Nucleus accumbens (tissue), 56 donors: ENCODE measurements around the gene COL7A1.
"Not testable (repeated sequence)": the region's sequence is repeated elsewhere in the genome, so short reads cannot be mapped to it uniquely, and the experiment has no call there.

Source experiments
- DNase-seq, 56 donors: peaks; one replicate each; lab custom pipeline; 2025; lab: John Stamatoyannopoulos, UW

The COL7A1 gene

DNA sequence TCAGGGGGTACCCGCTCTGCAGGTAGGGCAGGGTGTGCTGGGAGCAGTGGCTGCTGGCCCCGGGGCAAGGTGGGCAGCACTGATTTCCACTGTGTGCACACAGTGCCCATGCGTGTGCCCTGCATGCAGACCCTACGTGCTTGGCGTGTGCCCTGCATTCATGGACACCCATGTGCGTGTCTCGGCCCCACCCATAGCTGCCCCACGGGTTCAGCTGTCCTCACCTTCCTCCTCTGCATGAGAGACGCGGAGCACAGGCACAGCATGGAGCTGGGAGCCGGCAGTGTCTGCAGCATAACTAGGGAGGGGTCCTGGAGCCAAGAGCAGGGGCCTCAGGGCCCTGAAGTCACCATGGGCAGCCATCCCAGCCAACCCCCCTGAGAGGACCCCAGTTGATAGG lies 29.9 kb downstream of the COL7A1 start:
- no peak for DNase-seq

DNA sequence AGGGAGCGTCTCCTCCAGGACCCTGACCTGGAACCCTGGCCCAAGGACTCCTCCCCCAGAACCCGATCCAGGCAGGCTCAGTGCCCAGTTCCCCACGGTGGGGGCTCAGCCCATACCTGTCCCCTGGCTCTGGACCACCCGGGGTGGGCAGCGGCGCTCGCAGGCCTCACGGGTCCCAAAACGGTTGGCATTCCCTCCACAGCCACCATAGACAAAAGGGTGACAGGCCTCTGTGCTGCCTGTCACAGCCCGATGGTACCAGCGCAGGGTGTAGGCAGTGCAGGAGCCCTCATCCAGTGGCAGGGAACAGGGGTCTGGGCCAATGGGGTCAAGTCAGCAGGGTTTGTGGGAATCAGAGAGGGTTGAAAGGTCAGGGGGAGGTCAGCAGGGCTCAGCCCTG lies 30.5 kb downstream of the COL7A1 start:
- DNase-seq: no peak

DNA sequence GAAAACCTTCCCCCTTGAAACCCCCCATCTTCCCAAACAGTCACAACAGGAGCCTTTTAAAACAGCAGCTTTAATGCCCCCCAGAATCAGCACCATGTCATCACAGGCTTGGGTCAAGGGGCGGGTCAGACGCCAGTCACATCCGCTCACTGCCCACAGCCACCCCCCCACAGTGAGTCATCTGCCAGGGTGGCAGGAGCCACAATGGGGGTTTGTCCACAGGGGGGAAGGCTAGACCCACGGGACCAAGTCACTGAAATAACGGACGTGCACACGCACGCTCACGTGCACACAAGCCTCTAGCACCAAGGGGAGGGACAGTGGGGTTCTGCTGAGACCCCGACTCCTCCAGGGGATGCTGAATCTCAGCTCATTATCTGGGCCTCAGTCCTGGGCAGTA lies 31.1 kb downstream of the COL7A1 start:
- DNase-seq: peak in 49 of 56 donors; percentile 9 to 87 (median 48)

DNA sequence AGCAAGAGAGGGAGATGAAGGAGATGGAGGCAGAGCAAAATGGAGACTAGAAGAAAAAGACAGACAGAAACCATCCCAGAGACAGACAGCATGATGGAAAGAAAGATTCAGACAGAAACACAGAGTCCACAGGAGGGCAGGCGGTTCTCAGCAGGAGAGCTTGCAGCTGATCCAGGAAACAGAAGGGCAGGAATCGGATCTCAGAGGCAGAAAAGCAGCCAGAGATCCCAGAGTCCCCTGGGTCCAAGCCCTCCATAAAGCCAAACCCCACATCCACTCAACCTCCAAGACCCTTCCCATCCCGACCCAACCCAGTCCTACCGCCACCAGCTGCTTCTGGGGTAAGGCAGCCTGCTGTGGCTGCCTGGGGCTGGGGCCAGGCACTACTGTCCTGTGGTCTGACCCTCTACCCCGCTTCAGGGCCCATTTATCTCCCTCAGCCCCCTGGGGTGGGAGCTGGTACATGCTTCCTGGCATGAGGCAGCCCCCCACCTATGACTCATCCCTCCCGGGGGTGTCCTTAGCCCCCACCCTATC lies 31.7 kb downstream of the COL7A1 start, which contains the start of gene UCN2:
Gene UCN2, minus strand, starts transcription at position 400 of the 537 bp plus-strand sequence. CDS start 657 bp downstream, outside the sequence.
- DNase-seq: no peak

DNA sequence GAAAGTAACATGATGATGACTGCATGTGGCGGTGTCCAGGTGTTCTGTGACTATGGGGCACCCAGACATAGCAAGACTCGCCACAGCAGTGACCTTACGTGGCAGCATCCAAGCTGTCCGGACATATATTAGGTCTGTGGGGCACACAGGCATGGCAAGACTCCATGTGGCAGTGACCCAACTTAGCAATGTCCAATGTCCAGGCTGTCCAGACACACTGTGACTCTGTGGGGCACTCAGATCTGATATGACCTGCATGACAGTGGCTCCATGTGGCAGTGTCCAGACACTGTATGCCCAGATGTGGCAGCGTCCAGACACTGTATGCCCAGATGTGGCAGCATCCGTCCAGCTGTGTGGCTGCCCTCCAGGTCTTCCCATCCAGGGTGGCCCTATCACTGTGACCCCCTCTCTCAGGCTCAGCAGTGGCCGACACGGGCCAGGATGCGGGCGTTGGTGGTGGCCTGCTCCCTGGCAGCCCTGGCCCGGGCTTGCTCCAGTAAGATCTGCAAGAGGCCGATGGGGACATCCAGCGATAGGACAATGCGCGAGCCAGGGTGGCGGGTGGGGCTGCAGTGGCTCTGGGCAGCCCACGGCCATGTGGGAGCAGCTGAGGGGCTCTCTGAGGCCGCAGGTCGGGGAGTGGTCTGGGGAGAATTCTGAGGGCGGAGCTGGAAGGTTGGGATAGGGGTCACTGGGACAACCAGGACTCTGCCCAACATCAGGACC lies 32.6 kb downstream of the COL7A1 start:
- no peak for DNase-seq

DNA sequence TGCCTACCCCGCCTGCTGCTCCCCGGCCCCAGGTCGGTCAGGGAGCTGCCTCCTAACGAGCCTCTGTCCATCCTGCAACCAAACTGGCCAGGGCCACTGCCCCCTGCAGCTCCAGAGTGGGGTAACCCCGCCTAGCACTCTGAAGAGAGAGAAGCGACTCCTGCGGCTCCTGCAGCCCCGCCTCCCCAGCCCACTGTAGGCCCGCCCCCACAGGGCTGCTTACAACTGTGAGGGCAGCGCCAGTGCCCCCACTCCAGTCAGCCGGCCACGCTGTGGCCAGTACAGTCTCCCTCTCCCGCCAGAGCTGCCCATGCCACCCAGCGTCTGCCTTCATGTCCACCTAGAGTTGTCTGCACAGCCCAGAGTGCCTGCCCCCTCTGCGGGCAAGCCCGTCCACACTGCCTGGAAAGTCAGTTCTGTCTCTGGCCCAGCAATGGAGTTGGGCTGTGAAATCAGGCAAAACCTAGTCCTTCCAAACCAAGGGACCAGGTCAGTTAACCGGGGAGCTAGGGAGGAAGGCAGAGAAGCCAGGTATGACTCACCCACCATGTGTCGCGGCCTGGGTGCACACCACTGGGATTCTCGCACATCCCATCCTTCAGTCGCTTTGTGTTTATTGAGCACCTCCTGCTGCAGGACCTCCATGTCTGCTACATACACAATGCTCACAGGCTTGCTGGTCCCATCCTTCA lies 33.9 kb downstream of the COL7A1 start:
- DNase-seq: peak in 26 of 56 donors; percentile 2 to 62 (median 20)

DNA sequence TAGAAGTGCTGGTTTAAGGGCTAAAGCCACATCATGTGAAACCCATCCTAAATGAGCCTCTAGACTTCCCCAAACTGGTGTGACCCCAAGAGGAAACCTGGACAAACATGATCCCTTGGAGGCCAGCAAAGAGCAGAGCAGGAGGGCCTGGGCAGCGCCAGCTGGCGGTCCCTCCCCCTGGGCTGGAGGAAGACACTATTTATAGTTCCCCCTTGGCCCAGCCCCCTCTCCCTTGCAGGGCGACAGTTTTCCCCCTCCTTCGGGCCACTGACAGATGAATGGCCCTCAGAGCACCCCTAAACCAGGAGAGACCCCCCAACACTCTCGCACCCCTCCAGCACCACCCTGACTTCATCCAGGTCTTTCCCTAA lies 34.5 kb downstream of the COL7A1 start:
- peak in 6 of 56 donors; percentile 10 to 43 (median 18) for DNase-seq

DNA sequence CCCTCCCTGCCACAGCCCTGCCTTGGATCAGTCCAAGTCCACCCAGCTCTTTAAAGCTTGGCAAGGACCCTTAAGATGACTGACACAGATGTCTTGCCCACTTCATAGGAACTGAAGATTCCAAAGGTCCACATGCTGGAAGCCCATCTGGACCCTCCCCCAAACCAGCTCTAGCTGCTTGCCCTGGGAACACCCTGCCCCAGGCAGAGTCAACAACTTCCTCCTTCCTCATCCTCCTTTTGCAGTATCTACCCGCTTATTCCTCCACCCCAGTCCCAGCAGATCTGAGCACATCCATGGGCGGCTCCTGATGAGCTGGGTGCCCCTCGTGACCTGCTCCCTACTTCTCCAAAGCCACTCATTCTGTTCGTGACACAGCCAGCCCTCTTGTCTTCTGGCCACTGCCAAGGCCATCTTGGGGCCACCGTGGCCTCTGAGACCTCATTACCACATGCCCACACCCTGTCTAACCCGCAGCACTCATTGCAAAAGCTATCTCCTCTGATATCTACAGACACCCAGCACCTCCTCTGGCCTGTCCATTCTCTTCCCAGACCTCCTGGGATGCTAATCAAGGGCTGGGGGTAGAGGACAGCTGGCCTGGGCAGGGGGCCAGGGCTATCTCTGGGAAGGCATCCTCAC lies 36.5 kb downstream of the COL7A1 start:
- peak in 4 of 56 donors; percentile 25 to 34 (median 29) for DNase-seq

DNA sequence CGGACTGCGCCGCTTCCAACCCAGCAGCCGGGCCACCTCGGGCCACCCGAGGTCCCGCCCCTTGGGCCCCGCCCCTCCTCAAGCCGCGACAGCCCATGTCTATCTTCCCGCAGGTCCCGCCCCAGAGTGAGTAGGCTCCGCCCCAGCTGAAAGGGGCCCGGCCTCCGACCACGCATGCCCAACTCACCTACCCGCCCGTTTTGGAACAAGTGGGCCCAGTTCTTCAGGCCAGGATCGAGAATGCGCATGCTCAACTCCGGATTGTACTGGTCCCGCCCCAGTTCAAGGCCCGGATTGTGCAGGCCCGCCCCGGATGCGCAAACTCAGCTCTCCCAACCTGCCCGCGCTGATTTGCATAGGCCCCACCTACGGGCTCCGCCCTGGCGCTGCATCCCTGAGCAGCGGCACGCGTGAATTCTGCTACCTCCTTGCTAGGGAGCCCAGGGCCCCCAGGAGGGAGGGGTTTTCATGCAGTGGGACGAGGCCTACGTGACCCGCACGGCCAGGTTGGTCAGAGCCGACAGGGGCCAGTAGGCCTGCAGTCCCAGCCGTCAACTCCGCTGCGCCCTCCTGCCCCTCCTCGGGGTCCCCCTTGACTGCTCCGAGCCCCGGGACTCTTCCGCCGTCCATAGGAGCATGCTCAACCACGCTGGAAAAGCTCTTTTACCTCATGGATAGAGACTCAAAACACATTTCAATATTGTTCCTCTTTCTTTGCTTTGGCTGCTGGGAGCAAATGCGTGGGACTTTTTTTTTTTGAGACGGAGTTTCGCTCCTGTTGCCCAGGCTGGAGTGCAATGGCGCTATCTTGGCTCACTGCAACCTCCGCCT lies 38.1 kb downstream of the COL7A1 start, which contains the start of gene PFKFB4:
Gene PFKFB4, minus strand, starts transcription at position 8 of the 831 bp plus-strand sequence. CDS start 26 bp downstream, outside the sequence.
- peak; percentile 91 to 100 (median 99) for DNase-seq

DNA sequence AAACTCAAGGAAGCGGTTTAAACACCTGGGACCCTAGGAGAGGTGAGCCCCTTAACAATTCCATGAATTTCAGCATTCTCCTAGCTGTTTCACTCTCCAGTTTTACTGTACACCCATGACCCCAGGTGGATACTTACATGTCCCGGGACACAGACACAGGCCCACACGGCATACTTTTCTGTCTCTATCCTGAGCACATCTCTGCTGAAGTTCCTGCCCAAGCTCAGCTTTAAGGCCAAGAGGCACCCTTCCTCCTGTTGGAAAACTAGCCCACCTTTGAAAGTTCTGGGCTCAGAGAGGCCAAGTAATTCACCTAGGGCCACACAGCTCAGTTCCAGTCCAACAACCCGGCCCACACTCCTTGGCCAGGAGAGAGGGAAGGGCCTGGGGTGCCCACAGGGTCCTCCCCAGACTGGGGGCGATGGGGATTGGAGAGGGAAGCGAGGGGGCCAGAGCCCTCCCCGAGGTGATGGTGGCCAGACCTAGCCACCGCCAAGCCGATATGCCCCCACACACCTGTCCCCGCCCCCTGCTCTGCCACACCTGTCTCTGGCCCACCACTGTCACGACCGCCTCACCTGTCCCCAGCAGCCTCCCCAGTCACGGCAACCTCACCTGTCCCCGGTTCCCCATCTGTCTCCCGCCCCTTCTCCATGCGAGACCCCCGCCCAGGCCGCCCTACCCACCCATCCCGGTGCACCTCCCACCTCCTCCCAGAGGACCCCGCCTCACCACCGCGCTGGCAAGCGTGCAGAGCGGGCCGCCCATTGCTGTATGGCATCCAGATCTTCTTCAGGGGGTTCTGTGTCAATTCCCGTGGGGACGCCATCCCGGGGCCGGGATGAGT lies 39.0 kb downstream of the COL7A1 start:
- peak in 1 of 56 donors; percentile 38 for DNase-seq

DNA sequence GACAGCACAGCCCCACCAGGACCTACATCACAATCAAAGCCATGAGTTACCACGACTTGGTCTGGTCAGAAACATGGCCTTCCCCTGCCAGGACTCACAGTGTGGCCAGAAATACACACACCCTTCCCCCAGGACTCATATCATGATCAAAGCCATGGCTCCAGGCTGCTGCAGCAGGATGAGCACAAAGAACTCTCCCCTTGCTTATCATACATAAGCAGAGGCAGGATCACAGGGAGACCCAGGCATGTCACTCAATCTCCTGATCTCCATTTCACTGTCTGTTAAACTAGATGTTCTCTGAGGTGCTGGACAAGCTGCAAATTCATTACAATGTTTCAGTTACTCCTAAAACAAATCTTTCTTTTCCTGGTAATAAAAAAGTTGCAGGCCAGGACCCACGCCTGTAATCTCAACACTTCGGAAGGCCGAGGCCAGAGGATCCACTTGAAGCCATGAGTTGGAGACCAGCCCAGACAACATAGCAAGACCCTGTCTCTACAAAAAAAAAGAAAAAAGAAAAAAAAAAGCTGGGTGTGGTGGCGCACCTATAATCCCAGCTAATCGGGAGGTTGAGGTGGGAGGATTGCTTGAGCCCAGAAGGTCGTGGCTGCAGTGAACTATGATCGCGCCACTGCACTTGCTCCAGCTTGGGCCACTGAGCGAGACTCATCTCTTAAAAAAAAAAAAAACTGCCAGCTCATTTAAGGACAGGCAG lies 39.7 kb downstream of the COL7A1 start:
- DNase-seq: no peak

DNA sequence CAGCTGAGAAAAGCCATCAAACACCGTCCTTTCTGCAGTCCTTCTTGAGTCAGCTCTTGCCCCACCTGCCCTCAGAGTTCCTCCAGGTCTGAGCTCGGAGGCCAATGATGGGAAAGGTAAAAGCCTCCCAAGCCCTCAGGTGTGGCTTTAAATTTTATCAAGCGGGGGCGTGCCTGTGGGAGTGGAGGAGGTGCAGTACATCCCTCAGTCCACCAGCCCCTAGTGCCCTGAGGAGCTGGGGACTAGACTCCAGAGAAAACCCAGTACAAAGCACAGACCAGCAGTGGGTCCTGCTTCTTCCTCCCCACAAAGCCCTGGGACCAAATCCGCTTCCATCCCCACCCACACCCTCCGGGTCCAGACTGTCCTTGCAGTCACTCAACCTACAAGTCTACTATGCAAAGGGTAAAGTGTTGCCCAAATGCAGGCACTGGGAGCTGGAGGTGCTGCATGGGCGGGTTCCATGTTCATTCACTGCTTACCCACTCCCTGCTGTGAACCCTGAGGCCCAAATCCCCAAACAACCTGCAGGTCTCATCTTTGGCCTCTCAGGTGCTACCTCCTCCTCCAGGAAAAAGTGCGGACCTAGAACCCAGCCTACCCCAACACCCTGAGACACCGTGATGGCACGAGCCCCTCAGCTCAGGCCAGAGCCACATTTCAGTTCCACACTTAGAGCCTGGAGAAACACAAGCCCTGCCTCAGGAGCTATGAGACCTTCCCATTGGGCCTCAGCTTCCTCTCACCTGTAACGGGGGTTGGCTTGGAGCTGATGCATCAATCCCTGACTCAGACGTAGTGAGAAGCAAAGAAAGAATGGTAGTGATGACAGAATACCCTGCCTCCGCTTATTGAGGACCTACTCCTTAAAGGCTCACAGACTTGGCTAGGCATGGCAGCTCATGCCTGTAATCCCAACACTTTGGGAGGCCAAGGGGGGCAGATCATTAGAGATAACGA lies 41.0 kb downstream of the COL7A1 start:
- DNase-seq: peak in 1 of 56 donors; percentile 48

DNA sequence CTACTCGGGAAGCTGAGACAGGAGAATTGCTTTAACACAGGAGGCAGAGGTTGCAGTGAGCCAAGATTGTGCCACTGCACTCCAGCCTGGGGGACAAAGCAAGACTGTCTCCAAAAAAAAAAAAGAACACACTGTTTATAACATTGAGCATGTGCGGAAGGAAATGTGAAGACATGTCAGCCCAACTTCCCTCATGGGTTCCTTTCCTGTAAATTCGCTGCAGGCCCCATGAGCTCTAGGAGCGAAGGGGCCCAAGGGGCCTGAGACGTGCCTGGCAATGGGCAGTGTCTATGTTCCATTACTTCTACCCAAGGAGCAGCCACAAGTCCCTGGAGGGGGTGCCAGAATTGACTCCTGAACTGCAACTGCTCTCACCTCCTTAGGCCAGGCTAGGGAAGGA lies 41.8 kb downstream of the COL7A1 start:
- DNase-seq: no peak

DNA sequence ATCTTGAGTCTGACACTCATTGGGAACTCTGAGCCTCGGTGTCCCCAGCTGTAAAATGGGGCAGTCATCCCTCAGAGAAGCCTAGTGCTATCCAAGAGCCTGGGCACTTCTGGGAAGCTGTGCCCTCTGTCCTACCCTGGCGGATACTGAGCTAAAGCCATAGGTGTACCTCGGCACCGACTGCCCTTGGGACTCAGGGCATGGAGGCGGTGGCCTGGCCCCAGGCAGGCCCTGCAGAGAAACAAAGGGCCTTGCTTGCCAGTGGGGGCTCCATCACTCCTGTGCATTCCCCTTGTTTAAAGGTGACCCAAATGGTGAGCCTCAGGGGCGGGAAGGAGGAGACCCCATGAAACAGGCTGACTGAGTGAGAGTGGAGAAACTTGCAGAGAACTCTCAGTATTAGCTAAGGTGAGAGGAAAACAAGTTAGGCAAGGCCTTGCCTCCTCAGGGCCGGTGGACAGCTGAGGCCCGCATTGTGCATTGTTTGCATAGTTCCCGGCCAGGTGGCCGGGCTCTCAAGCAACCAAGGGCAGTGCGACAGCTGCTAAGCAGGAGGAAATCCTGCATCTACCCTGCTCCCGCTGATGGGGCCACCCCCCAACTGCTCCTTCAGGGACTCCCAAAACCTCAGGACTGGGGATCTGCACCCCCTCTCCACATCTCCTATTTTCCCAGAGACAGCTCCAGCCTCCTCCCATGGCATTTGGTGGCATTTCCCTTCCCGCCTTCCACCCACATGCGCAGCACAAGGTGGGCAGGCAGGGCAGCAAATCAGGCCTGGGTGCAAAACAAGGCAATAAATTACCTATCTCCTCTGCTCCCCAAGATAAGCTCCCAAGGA lies 42.8 kb downstream of the COL7A1 start:
- no peak for DNase-seq

DNA sequence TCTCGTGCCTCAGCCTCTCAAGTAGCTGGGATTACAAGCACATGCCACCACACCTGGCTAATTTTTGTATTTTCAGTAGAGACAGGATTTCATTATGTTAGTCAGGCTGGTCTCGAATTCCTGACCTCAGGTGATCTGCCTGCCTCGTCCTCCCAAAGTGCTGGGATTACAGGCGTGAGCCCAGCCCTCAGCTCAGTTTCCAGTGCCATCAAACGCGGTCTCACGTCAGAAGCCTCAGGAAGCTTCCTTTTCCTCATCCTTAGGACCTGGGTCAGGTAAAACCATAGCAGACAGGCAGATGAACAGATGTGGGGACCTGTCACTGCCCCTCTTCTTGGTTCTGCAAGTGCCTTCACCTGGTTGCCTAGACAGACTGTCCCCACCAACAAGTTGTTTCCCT lies 43.5 kb downstream of the COL7A1 start:
- not testable (repeated sequence) for DNase-seq
